Lower leg skin (tissue), 3 donors: Measurements from ENCODE around the gene ACP4.

Source experiments
- POLR2A ChIP-seq, 2 donors: fragments of 450-650 bp; IDR thresholded peaks; one replicate each; pipeline ENCODE4 v1.6.1; 2016 to 2017; ENCODE audit warnings: antibody characterized with exemption in 2 of 2, mild to moderate bottlenecking in 1 of 2, moderate library complexity in 1 of 2
- TF ChIP-seq, protein P1 (sequence below), 3 donors: fragments of 450-650 bp; IDR thresholded peaks; one replicate each; pipeline ENCODE4 v1.5.1; 2016; ENCODE audit warnings: antibody characterized with exemption in 3 of 3, mild to moderate bottlenecking in 3 of 3, moderate library complexity in 2 of 3

DNA sequence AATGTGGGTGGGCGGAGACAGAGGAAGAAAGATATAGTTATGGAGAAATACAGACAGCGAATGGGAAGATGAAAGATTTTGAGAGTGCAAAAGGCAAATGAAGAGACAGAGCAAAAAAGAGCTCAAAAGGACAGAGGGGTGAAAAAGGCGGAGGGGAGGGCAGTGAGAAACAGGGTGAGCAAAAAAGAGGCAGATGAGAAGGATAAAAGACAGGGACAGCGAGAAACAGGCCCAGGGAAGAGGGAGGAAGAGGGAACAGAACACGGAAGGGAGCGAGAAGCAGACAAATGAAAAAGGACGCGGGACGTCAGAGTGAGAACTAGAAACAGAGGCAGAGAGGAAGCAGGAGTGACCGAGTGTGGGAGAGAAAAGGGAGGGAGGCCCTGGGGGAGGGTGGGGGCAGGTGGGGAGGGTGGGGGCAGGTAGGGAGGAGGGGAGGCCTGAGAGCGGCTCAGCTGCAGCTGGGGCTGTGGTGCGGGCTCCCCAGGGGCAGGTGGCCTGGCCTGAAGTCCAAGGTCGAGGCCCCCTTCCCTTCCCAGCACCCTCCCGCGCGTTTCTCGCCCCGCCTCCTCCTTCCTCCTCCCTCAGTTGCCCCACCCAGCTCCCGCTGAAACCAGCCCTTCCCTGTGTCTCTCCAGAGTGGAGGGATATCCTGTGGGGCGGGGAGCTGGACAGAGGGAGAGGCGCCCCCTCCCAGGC is 30.5 kb downstream of the ACP4 start:
- TF ChIP-seq, protein P1, sequence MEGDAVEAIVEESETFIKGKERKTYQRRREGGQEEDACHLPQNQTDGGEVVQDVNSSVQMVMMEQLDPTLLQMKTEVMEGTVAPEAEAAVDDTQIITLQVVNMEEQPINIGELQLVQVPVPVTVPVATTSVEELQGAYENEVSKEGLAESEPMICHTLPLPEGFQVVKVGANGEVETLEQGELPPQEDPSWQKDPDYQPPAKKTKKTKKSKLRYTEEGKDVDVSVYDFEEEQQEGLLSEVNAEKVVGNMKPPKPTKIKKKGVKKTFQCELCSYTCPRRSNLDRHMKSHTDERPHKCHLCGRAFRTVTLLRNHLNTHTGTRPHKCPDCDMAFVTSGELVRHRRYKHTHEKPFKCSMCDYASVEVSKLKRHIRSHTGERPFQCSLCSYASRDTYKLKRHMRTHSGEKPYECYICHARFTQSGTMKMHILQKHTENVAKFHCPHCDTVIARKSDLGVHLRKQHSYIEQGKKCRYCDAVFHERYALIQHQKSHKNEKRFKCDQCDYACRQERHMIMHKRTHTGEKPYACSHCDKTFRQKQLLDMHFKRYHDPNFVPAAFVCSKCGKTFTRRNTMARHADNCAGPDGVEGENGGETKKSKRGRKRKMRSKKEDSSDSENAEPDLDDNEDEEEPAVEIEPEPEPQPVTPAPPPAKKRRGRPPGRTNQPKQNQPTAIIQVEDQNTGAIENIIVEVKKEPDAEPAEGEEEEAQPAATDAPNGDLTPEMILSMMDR (IDR thresholded peaks at IDR 0.05), result no peak
- no peak for TF ChIP-seq POLR2A (IDR thresholded peaks at IDR 0.05)
